IMR-90 (cell line): ENCODE results near the gene COPZ1. TPM values are rescaled to one million over a fixed set of nuclear protein-coding genes. Genes with fewer than 3 reads are reported as not detected.

Experiments used
- MAZ ChIP-seq: IDR thresholded peaks from 2 replicates; pipeline ENCODE4 v1.6.1; 2012; ENCODE audit warnings: low read depth, mild to moderate bottlenecking, low read length, improper control_type of control experiment, moderate library complexity, borderline replicate concordance
- polyA plus RNA-seq, 3 experiments: library from polyadenylated mRNA; depleted of rRNA; stranded (reverse); fragments of >200 nt; gene quantifications; 2 replicates each; pipeline ENCODE4 v1.2.3, GENCODE V29; 2012; ENCODE audit warnings: low replicate concordance in 1 of 3
- total RNA-seq: library from RNA; depleted of rRNA; stranded (reverse); fragments of >200 nt; gene quantifications from 2 replicates; pipeline ENCODE4 v1.2.3, GENCODE V29; 2012
- TF ChIP-seq, protein P1 (sequence below): conservative IDR thresholded peaks from 2 replicates; pipeline ENCODE4 v1.5.1; 2012; ENCODE audit warnings: mild to moderate bottlenecking, low read depth, low read length, improper control_type of control experiment

COPZ1 gene
- total and polyA plus RNA-seq, 2 of the 4 experiments (the other 2 are of a cell fraction) = 187 to 382 TPM

DNA sequence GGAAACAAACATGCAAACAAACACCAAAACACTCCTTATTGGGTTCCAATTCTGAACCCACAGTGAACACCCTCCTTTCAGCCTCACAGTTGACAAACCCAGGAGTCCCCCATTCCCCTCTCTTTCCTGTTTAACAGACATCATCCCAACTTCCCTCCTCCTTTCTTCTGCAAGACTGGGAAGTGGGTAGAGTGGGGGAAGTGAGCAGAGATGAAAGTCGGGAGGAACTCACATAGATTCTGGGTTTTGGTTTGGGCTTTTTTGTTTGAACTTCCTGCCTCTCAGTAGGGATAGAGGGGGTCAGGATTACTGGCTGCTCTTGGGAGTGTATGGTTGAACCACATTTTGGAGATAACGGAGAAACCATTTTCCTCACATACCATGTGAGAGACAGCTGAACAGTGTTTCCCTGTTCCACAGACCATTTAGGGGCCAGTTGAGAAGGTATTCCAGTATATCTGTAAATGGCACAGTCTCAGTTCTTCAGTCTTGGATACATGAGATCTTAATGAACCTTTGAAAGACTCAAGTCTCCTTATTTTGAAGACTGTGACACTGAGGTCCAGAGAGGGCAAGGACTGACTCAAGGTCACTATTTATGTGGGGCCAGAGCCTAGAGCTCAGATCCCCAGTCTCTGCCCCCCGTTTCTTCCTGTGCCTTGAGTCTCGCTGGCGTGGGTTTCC, 43.2 kb downstream of the COPZ1 start (continued):
- TF ChIP-seq, protein P1, sequence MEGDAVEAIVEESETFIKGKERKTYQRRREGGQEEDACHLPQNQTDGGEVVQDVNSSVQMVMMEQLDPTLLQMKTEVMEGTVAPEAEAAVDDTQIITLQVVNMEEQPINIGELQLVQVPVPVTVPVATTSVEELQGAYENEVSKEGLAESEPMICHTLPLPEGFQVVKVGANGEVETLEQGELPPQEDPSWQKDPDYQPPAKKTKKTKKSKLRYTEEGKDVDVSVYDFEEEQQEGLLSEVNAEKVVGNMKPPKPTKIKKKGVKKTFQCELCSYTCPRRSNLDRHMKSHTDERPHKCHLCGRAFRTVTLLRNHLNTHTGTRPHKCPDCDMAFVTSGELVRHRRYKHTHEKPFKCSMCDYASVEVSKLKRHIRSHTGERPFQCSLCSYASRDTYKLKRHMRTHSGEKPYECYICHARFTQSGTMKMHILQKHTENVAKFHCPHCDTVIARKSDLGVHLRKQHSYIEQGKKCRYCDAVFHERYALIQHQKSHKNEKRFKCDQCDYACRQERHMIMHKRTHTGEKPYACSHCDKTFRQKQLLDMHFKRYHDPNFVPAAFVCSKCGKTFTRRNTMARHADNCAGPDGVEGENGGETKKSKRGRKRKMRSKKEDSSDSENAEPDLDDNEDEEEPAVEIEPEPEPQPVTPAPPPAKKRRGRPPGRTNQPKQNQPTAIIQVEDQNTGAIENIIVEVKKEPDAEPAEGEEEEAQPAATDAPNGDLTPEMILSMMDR = no peak
- TF ChIP-seq MAZ = no peak
